ENCODE measurements around the gene GALNT18. TPM values are rescaled to one million over a fixed set of nuclear protein-coding genes. Genes with fewer than 3 reads are reported as not detected.

The GALNT18 gene
- total RNA-seq, 1 donor from 2014 or later: 2.1 TPM

GRCh38 chr11:11577932-11578911, 43.6 kb downstream of the GALNT18 start:
- Mint-ChIP-seq H3K4me1 (ENCODE audit: low read depth) (peaks cover 6% of the 10 kb centered on the region), H3K27ac (no peak overlapping the region), H3K9me3 (ENCODE audit: low read depth) (no peaks in the 10 kb centered on the region), H3K36me3 (ENCODE audit: insufficient read depth) (no peaks in the 10 kb centered on the region), H3K4me3 (ENCODE audit: low read depth) (no peak overlapping the region), H3K27me3 (peaks cover 7% of the 10 kb centered on the region)
- no peak for TF ChIP-seq CTCF (IDR thresholded peaks at IDR 0.05; ENCODE audit: unreplicated experiment)
- DNase-seq (ENCODE audit: low spot score, unreplicated experiment): no peak

GRCh38 chr11:11577251-11577855, 44.5 kb downstream of the GALNT18 start:
- Mint-ChIP-seq H3K4me3 (ENCODE audit: low read depth) (no peak overlapping the region), H3K27ac (no peak overlapping the region), H3K4me1 (ENCODE audit: low read depth) (peaks cover 6% of the 10 kb centered on the region), H3K27me3 (peaks cover 7% of the 10 kb centered on the region), H3K36me3 (ENCODE audit: insufficient read depth) (no peaks in the 10 kb centered on the region), H3K9me3 (ENCODE audit: low read depth) (no peaks in the 10 kb centered on the region)
- DNase-seq (ENCODE audit: low spot score, unreplicated experiment): no peak
- no peak for TF ChIP-seq CTCF (IDR thresholded peaks at IDR 0.05; ENCODE audit: unreplicated experiment)

GRCh38 chr11:11574373-11575287, 47.2 kb downstream of the GALNT18 start:
- H3K27ac Mint-ChIP-seq: no peak overlapping the region
- DNase-seq (ENCODE audit: low spot score, unreplicated experiment): no peak
- TF ChIP-seq CTCF (IDR thresholded peaks at IDR 0.05; ENCODE audit: unreplicated experiment): no peak
- H3K36me3 Mint-ChIP-seq (ENCODE audit: insufficient read depth): no peaks in the 10 kb centered on the region
- H3K9me3 Mint-ChIP-seq (ENCODE audit: low read depth): no peaks in the 10 kb centered on the region
- peaks cover 6% of the 10 kb centered on the region for H3K27me3 Mint-ChIP-seq
- peaks cover 4% of the 10 kb centered on the region for H3K4me1 Mint-ChIP-seq (ENCODE audit: low read depth)
- H3K4me3 Mint-ChIP-seq (ENCODE audit: low read depth): no peak overlapping the region

- no peaks in the 10 kb centered on the region for H3K9me3 Mint-ChIP-seq (ENCODE audit: low read depth)
- TF ChIP-seq CTCF (IDR thresholded peaks at IDR 0.05; ENCODE audit: unreplicated experiment): no peak
- no peaks in the 10 kb centered on the region for H3K4me1 Mint-ChIP-seq (ENCODE audit: low read depth)
- no peak for DNase-seq (ENCODE audit: low spot score, unreplicated experiment)
- H3K27ac Mint-ChIP-seq: no peak overlapping the region
- no peak overlapping the region for H3K4me3 Mint-ChIP-seq (ENCODE audit: low read depth)
- no peaks in the 10 kb centered on the region for H3K36me3 Mint-ChIP-seq (ENCODE audit: insufficient read depth)
- H3K27me3 Mint-ChIP-seq: peaks cover 6% of the 10 kb centered on the region
Observed at GRCh38 chr11:11572386-11572785, 49.4 kb downstream of the GALNT18 start.

- no peaks in the 10 kb centered on the region for H3K36me3 Mint-ChIP-seq (ENCODE audit: insufficient read depth)
- no peak for DNase-seq (ENCODE audit: low spot score, unreplicated experiment)
- peaks cover 6% of the 10 kb centered on the region for H3K27me3 Mint-ChIP-seq
- no peak for TF ChIP-seq CTCF (IDR thresholded peaks at IDR 0.05; ENCODE audit: unreplicated experiment)
- no peak overlapping the region for H3K27ac Mint-ChIP-seq
- H3K4me1 Mint-ChIP-seq (ENCODE audit: low read depth): no peaks in the 10 kb centered on the region
- no peak overlapping the region for H3K4me3 Mint-ChIP-seq (ENCODE audit: low read depth)
- no peaks in the 10 kb centered on the region for H3K9me3 Mint-ChIP-seq (ENCODE audit: low read depth)
Observed at GRCh38 chr11:11571893-11572292, 49.9 kb downstream of the GALNT18 start.

Data from progenitor cell of endocrine pancreas (in vitro differentiated cells).